IMR-90 (cell line): ENCODE measurements around the gene DRC3. TPM values are rescaled to one million over a fixed set of nuclear protein-coding genes. Genes with fewer than 3 reads are reported as not detected.
A peak's percentile ranks its signal among the peaks of the same experiment; 100 is the strongest.

Experiments used
- ATAC-seq: fragments of 200-7000 bp; cut with Tn5 transposase; 2 replicates; pipeline ENCODE4 v1.9.1; 2020; ENCODE audit warnings: low read depth, mild to moderate bottlenecking, moderate library complexity
- BruUV-seq: library from RNA; stranded (reverse); fragments of 400-500 nt; replicated peaks from 2 replicates; lab custom pipeline; 2021; lab: Mats Ljungman, UMichigan
- CTCF ChIA-PET: fragments of 300-600 bp; formaldehyde crosslinking; extraction: SDS; loops from one replicate; lab custom pipeline; 2021; ENCODE audit warnings: antibody characterized with exemption; lab: Yijun Ruan, JAX
- POLR2A ChIA-PET: fragments of 300-600 bp; sonication (Branson Sonifier 250); formaldehyde crosslinking; loops from one replicate; lab custom pipeline; 2022; ENCODE audit warnings: antibody characterized with exemption; ENCODE audit not compliant: unreplicated experiment; lab: Charles Lee
- DNase-seq: peaks from one replicate; pipeline ENCODE4 v3.0.0; 2013
- H2AFZ ChIP-seq: replicated peaks from 2 replicates; pipeline ENCODE3; 2013; ENCODE audit warnings: low read length, mild to moderate bottlenecking; ENCODE audit not compliant: poor library complexity
- H2AK5ac ChIP-seq: 2 replicates; pipeline ENCODE4 v1.6.1; 2013; ENCODE audit warnings: low read depth, low read length, inconsistent platforms
- H2AK9ac ChIP-seq: replicated peaks from 2 replicates; pipeline ENCODE3; 2013; ENCODE audit warnings: mild to moderate bottlenecking, low read depth, low read length, moderate library complexity; ENCODE audit not compliant: poor library complexity
- H2BK120ac ChIP-seq: 2 replicates; pipeline ENCODE4 v1.6.1; 2013; ENCODE audit warnings: low read depth, low read length, inconsistent platforms
- H2BK15ac ChIP-seq: 3 replicates; pipeline ENCODE4 v1.6.1; 2013; ENCODE audit warnings: low read depth, low read length, inconsistent platforms
- H2BK20ac ChIP-seq: 2 replicates; pipeline ENCODE4 v1.6.1; 2013; ENCODE audit warnings: low read depth, mild to moderate bottlenecking, inconsistent platforms, low read length, moderate library complexity
- H2BK5ac ChIP-seq: 2 replicates; pipeline ENCODE4 v1.6.1; 2013; ENCODE audit warnings: mild to moderate bottlenecking, low read depth, low read length, inconsistent platforms; ENCODE audit not compliant: poor library complexity, severe bottlenecking
- H3K14ac ChIP-seq: replicated peaks from 2 replicates; pipeline ENCODE4 v1.6.1; 2013; ENCODE audit warnings: low read depth, low read length, inconsistent platforms
- H3K18ac ChIP-seq: 2 replicates; pipeline ENCODE4 v1.6.1; 2013; ENCODE audit warnings: low read depth, low read length, control low read depth
- H3K23ac ChIP-seq: 2 replicates; pipeline ENCODE4 v1.6.1; 2013; ENCODE audit warnings: low read depth, low read length, inconsistent platforms
- H3K27ac ChIP-seq: 2 replicates; pipeline ENCODE4 v1.5.1; 2013; ENCODE audit warnings: mild to moderate bottlenecking, control low read depth, low read length; ENCODE audit not compliant: insufficient read depth
- H3K27me3 ChIP-seq: 2 replicates; pipeline ENCODE4 v1.6.1; 2013; ENCODE audit warnings: low read length; ENCODE audit not compliant: control insufficient read depth, insufficient read depth
- H3K36me3 ChIP-seq: 2 replicates; pipeline ENCODE4 v1.6.1; 2013; ENCODE audit warnings: low read length, mixed read lengths; ENCODE audit not compliant: control insufficient read depth, insufficient read depth
- H3K4ac ChIP-seq: 2 replicates; pipeline ENCODE4 v1.6.1; 2013; ENCODE audit warnings: low read depth, low read length, inconsistent platforms
- H3K4me1 ChIP-seq: 2 replicates; pipeline ENCODE4 v1.6.1; 2013; ENCODE audit warnings: low read length, mixed read lengths; ENCODE audit not compliant: control insufficient read depth, insufficient read depth
- H3K4me2 ChIP-seq: 2 replicates; pipeline ENCODE4 v1.6.1; 2013; ENCODE audit warnings: low read depth, mild to moderate bottlenecking, control low read depth, low read length, moderate library complexity
- H3K4me3 ChIP-seq: 2 replicates; pipeline ENCODE4 v1.5.1; 2013; ENCODE audit warnings: low read depth, mild to moderate bottlenecking, control low read depth, low read length, moderate library complexity; ENCODE audit not compliant: insufficient read depth
- H3K56ac ChIP-seq: 2 replicates; pipeline ENCODE4 v1.6.1; 2013; ENCODE audit warnings: low read length, inconsistent platforms; ENCODE audit not compliant: insufficient read depth; ENCODE audit errors: extremely low read depth
- H3K79me1 ChIP-seq, 2 experiments: 2 replicates each; pipeline ENCODE4 v1.6.1; 2013; ENCODE audit warnings: low read length in 2 of 2, inconsistent platforms in 1 of 2, low read depth in 1 of 2
- H3K9ac ChIP-seq: 2 replicates; pipeline ENCODE4 v1.6.1; 2013; ENCODE audit warnings: low read depth, low read length, control low read depth
- H3K9me1 ChIP-seq: 2 replicates; pipeline ENCODE4 v1.6.1; 2013; ENCODE audit warnings: low read length, inconsistent platforms; ENCODE audit not compliant: insufficient read depth
- H3K9me3 ChIP-seq: 2 replicates; pipeline ENCODE4 v1.6.1; 2013; ENCODE audit warnings: low read length; ENCODE audit not compliant: control insufficient read depth, insufficient read depth
- H4K20me1 ChIP-seq: 2 replicates; pipeline ENCODE4 v1.6.1; 2013; ENCODE audit warnings: low read length, inconsistent platforms; ENCODE audit not compliant: insufficient read depth
- H4K5ac ChIP-seq: 2 replicates; pipeline ENCODE4 v1.6.1; 2013; ENCODE audit warnings: mild to moderate bottlenecking, low read depth, low read length, control low read depth
- H4K8ac ChIP-seq, 2 experiments: 2 replicates each; pipeline ENCODE4 v1.6.1; 2013; ENCODE audit warnings: low read depth in 2 of 2, low read length in 2 of 2, control low read depth in 1 of 2, inconsistent platforms in 1 of 2
- H4K91ac ChIP-seq: 2 replicates; pipeline ENCODE4 v1.6.1; 2013; ENCODE audit warnings: low read depth, low read length, inconsistent platforms; ENCODE audit not compliant: insufficient read depth
- MAFK ChIP-seq: IDR thresholded peaks from 2 replicates; pipeline ENCODE4 v1.6.1; 2012; ENCODE audit warnings: low read depth, low read length, improper control_type of control experiment
- WGBS, 2 experiments: methylation state at CpG; one replicate each; pipeline versions ENCODE4 v1.1.5 to v1.1.7; 2013; ENCODE audit warnings: missing lambda C conversion rate in 2 of 2; ENCODE audit not compliant: insufficient read length in 1 of 2; ENCODE audit errors: extremely low coverage in 2 of 2; 5-methylcytosine and 5-hydroxymethylcytosine counted together
- dilution Hi-C: fragments of 300-500 bp; cut with HindIII; formaldehyde crosslinking; loops from one replicate; pipeline ENCODE4 v1.14.3; 2018; ENCODE audit warnings: low sequenced_read_pairs; ENCODE audit not compliant: unreplicated experiment
- in situ Hi-C: fragments of 300-500 bp; cut with MboI; formaldehyde crosslinking; loops from 3 replicates; pipeline ENCODE4 v1.14.3; 2019; ENCODE audit warnings: low sequenced_read_pairs, inconsistent platforms, mixed read lengths
- intact Hi-C: fragments of 100-400 bp; cut with micrococcal nuclease; formaldehyde crosslinking; loops from 2 replicates; pipeline ENCODE4 v1.10.0; 2022
- polyA plus RNA-seq, 3 experiments: library from polyadenylated mRNA; depleted of rRNA; stranded (reverse); fragments of >200 nt; gene quantifications; 2 replicates each; pipeline ENCODE4 v1.2.3, GENCODE V29; 2012; ENCODE audit warnings: low replicate concordance in 1 of 3
- total RNA-seq: library from RNA; depleted of rRNA; stranded (reverse); fragments of >200 nt; gene quantifications from 2 replicates; pipeline ENCODE4 v1.2.3, GENCODE V29; 2012
- TF ChIP-seq, protein P1 (sequence below): conservative IDR thresholded peaks from 2 replicates; pipeline ENCODE4 v1.5.1; 2012; ENCODE audit warnings: mild to moderate bottlenecking, low read depth, low read length, improper control_type of control experiment

Gene DRC3
- total and polyA plus RNA-seq, 2 of the 4 experiments (the other 2 are of a cell fraction), result 0.55 to 0.72 TPM

DNA sequence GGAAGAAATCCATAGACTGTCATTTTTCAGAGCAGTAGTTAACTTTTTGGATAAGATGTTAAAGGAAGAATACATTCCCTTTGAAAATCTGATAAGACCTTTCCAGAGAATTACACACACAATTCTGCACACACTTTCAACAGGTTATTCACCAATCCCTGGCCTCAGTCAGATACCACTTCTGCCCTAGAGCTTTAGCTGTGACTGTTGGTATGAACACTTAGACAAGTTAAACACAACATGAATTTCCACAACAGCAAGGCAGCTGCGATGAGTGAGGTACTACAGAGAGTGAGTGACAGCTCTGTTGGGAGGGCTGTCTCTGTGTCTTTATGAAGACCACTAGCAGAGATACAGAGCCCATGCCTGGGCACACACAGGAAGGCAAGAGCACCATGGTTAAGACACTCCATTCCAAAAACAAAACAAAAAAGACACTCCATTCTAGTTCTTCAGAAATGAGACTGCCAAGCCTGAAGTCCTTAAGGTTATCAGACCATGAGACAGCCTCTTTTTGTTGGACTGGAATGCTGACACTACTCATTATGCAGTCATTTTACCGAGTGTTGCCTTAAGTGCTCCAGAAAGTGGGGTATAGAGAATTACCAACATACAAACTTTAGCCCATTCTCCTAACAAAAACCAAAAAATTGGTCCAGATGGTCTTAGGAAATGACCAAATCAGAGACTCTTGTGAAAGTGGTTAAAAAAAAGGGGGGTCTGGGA lies 42.8 kb upstream of the DRC3 start:
- peaks cover 16% of the 10 kb centered on the region for H3K4me1 ChIP-seq
- intact Hi-C loops, result no loop called here

More for the DNA sequence above, 42.8 kb upstream of the DRC3 start:
- H3K9me3 ChIP-seq, result no peaks in the 10 kb centered on the region
- no peak overlapping the region for H3K56ac ChIP-seq
- H3K14ac ChIP-seq, result peak overlapping the region; percentile 13
- peak overlapping the region; percentile 8 for H4K91ac ChIP-seq
- ChIA-PET POLR2A (no interaction called here), CTCF (no interaction called here)
- H3K4me2 ChIP-seq, result no peak overlapping the region
- H2BK5ac ChIP-seq, result peak overlapping the region; percentile 41
- H3K9ac ChIP-seq, result no peak overlapping the region
- no peak overlapping the region for H3K18ac ChIP-seq
- 0 out of 2 replicates have a peak, but pooled peaks have one; percentile 20 for TF ChIP-seq MAFK
- TF ChIP-seq, protein P1, sequence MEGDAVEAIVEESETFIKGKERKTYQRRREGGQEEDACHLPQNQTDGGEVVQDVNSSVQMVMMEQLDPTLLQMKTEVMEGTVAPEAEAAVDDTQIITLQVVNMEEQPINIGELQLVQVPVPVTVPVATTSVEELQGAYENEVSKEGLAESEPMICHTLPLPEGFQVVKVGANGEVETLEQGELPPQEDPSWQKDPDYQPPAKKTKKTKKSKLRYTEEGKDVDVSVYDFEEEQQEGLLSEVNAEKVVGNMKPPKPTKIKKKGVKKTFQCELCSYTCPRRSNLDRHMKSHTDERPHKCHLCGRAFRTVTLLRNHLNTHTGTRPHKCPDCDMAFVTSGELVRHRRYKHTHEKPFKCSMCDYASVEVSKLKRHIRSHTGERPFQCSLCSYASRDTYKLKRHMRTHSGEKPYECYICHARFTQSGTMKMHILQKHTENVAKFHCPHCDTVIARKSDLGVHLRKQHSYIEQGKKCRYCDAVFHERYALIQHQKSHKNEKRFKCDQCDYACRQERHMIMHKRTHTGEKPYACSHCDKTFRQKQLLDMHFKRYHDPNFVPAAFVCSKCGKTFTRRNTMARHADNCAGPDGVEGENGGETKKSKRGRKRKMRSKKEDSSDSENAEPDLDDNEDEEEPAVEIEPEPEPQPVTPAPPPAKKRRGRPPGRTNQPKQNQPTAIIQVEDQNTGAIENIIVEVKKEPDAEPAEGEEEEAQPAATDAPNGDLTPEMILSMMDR, result no peak
- peak overlapping the region; percentile 67; the same call in 1 of the 2 replicates for H2AK5ac ChIP-seq
- peak overlapping the region; percentile 25 for H2AK9ac ChIP-seq
- H4K5ac ChIP-seq, result no peak overlapping the region
- dilution Hi-C loops (no loop called here), in situ Hi-C loops (no loop called here)
- no peaks in the 10 kb centered on the region for H3K27me3 ChIP-seq
- DNase-seq (peak; percentile 42), ATAC-seq (peak; percentile 43)
- H2BK120ac ChIP-seq, result peak overlapping the region; percentile 41; the same call in 1 of the 2 replicates
- peak overlapping the region; percentile 52; the same call in 1 of the 2 replicates for H3K4ac ChIP-seq
- H2BK15ac ChIP-seq, result peak overlapping the region; percentile 62; the same call in 1 of the 3 replicates
- H3K9me1 ChIP-seq, result peaks cover 20% of the 10 kb centered on the region
- no CpG with 5 or more reads among the region's 2 CpGs for WGBS, 2 experiments
- peak overlapping the region; percentile 12 for H2AFZ ChIP-seq
- H3K27ac ChIP-seq, result no peak overlapping the region
- peak overlapping the region; percentile 66 for H2BK20ac ChIP-seq
- peak overlapping the region; percentile 36; the same call in 1 of the 2 replicates for H3K23ac ChIP-seq
- no peak overlapping the region for H3K4me3 ChIP-seq
- H3K79me1 ChIP-seq, result peaks cover 40 to 77% of the 10 kb centered on the region in 2 experiments
- H4K8ac ChIP-seq, result peak overlapping the region in 1 of 2 experiments; percentile 36; a peak in 1 of 4 replicates
- H3K36me3 ChIP-seq, result no peaks in the 10 kb centered on the region
- H4K20me1 ChIP-seq, result peaks cover 4% of the 10 kb centered on the region; the same call in 1 of the 2 replicates
- no TSS peak for BruUV-seq
